OCI-LY3 (cell line): ENCODE data around the gene PHF24.
"Not testable (repeated sequence)": the region's sequence is repeated elsewhere in the genome, so short reads cannot be mapped to it uniquely, and the experiment has no call there.

Experiments
- H2AFZ ChIP-seq: fragments of 200-600, 300-600 bp; shearing (Covaris generic); 2 replicates; pipeline ENCODE4 v1.6.0; 2014; ENCODE audit warnings: antibody characterized with exemption, low read depth, low read length
- H3K27ac ChIP-seq: fragments of 200-600, 300-600 bp; sonication (generic); 2 replicates; pipeline ENCODE4 v1.5.1; 2014; ENCODE audit warnings: mild to moderate bottlenecking, low read length, moderate library complexity, mixed read lengths
- H3K27me3 ChIP-seq: fragments of 200-600, 300-600 bp; sonication (generic); 2 replicates; pipeline ENCODE4 v1.6.1; 2014; ENCODE audit warnings: low read depth, low read length, mixed read lengths
- H3K36me3 ChIP-seq: fragments of 200-600, 300-600 bp; sonication (generic); replicated peaks from 2 replicates; pipeline ENCODE3; 2014; ENCODE audit warnings: low read depth, low read length, mixed read lengths
- H3K4me1 ChIP-seq: fragments of 300-600, 200-600 bp; sonication (generic); 2 replicates; pipeline ENCODE4 v1.6.1; 2014; ENCODE audit warnings: low read length, mixed read lengths
- H3K4me2 ChIP-seq: fragments of 200-600, 300-600 bp; sonication (generic); 2 replicates; pipeline ENCODE4 v1.6.1; 2014; ENCODE audit warnings: low read length, mixed read lengths
- H3K4me3 ChIP-seq: fragments of 300-600, 200-600 bp; sonication (generic); 2 replicates; pipeline ENCODE4 v1.5.1; 2014; ENCODE audit warnings: antibody characterized with exemption, mild to moderate bottlenecking, low read length, moderate library complexity
- H3K79me2 ChIP-seq: fragments of 300-600, 200-600 bp; shearing (Covaris generic); 2 replicates; pipeline ENCODE4 v1.6.1; 2014; ENCODE audit warnings: mild to moderate bottlenecking, low read length, mixed read lengths
- H3K9ac ChIP-seq: fragments of 300-600, 200-600 bp; shearing (Covaris generic); 2 replicates; pipeline ENCODE4 v1.6.0; 2014; ENCODE audit warnings: mild to moderate bottlenecking, low read length, moderate library complexity
- H3K9me3 ChIP-seq: fragments of 200-600, 300-600 bp; shearing (Covaris generic); 2 replicates; pipeline ENCODE4 v1.6.1; 2014; ENCODE audit warnings: low read length, mixed read lengths; ENCODE audit not compliant: insufficient read depth
- H4K20me1 ChIP-seq: fragments of 200-600, 300-600 bp; sonication (generic); 2 replicates; pipeline ENCODE4 v1.6.1; 2016; ENCODE audit warnings: low read length, mixed read lengths; ENCODE audit not compliant: insufficient read depth
- EZH2phosphoT487 ChIP-seq: fragments of 200-600 bp; shearing (Covaris generic); IDR thresholded peaks from 2 replicates; pipeline ENCODE4 v1.6.1; 2018; ENCODE audit warnings: antibody characterized with exemption, mixed run types, low read depth
- TF ChIP-seq, protein P1 (sequence below): fragments of 200-600, 300-600 bp; sonication (generic); IDR thresholded peaks from 2 replicates; pipeline ENCODE4 v1.5.1; 2014; ENCODE audit warnings: antibody characterized with exemption, low read length, low read depth

Gene PHF24

DNA sequence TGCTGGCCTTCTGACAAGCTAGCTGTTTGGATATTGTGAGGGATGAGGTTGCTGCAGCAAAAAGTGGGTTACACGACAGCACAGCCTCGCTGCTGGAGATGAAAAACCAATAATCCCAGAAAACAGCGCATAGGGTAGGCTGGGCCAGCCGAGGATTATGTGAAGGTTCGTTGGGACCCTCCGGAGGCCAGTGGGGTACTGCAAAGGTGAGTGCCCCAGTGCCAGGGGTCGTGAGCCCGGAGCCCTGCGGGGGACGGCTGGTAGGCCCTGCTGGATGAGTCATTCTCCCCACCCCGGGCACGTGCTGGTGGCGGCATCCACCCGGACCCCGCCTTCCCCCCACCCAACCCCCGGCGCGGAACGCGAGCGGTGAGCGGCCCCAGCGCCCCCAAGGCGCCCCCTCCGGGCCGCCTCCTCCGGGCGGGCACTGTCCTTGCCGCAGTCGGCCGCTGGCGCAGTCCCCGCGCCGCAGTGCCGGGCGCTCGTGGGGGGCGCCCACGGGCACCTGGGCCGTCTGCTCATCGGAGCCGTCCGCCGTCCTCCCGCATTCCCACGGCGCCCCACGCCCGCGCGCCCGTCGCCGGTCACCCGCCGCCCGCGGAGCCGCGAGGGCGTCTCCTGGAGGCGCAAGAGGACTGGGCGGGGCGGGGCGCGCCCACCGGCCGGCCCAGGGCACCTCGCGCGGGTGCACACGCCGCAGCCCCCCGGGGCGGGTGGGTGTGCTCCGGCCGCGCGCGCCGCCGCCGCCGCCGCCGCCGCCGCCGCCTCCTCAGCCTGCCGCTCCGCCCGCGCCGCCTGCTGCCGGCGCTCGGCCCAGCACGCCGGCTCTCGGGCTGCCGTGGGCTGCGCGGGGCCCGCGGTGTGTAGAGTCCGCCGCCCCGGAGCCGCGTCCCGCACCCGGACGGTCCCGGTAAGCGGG is at the start of gene PHF24:
Gene PHF24 (plus strand): TSS at position 794 of the 919 bp plus-strand sequence. CDS start 13,014 bp downstream, outside the sequence.
- H3K27me3 ChIP-seq, result peaks cover 72% of the 10 kb centered on the region
- TF ChIP-seq, protein P1, sequence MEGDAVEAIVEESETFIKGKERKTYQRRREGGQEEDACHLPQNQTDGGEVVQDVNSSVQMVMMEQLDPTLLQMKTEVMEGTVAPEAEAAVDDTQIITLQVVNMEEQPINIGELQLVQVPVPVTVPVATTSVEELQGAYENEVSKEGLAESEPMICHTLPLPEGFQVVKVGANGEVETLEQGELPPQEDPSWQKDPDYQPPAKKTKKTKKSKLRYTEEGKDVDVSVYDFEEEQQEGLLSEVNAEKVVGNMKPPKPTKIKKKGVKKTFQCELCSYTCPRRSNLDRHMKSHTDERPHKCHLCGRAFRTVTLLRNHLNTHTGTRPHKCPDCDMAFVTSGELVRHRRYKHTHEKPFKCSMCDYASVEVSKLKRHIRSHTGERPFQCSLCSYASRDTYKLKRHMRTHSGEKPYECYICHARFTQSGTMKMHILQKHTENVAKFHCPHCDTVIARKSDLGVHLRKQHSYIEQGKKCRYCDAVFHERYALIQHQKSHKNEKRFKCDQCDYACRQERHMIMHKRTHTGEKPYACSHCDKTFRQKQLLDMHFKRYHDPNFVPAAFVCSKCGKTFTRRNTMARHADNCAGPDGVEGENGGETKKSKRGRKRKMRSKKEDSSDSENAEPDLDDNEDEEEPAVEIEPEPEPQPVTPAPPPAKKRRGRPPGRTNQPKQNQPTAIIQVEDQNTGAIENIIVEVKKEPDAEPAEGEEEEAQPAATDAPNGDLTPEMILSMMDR, result no peak
- no peak for TF ChIP-seq EZH2phosphoT487
- peak within 1 kb of the TSS; percentile 64 for H3K4me2 ChIP-seq
- H2AFZ ChIP-seq, result no peak within 1 kb of the TSS
- no peaks in the 10 kb centered on the region for H3K79me2 ChIP-seq
- no peaks in the 10 kb centered on the region for H4K20me1 ChIP-seq
- H3K36me3 ChIP-seq, result no peaks in the 10 kb centered on the region
- peaks cover 9% of the 10 kb centered on the region; the same call in 1 of the 2 replicates for H3K4me1 ChIP-seq
- no peak within 1 kb of the TSS for H3K9ac ChIP-seq
- peak within 1 kb of the TSS; percentile 70 for H3K4me3 ChIP-seq
- H3K9me3 ChIP-seq, result no peaks in the 10 kb centered on the region
- H3K27ac ChIP-seq, result no peak within 1 kb of the TSS

DNA sequence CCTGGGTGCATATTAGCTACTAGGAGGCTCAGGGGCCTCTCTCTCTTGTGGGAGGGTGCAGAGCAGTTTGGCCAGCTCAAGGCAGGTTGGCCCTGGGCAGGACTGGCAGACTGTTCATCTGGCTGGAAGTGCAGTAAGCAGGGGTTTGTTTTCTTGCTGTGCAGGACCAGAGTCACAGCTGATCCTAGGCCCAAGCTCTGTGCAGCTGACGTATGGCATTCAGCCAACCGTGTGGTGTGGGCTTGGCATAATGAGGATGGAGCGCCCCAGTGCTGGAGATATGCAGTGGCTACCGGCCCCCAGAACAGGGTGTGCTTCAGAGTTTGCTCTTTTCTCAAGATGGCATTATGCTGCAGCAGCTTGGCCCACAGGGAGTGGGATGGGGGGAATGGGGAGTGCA is 31.0 kb upstream of the PHF24 start:
- Histone ChIP-seq H3K36me3 (no peaks in the 10 kb centered on the region), H3K4me1 (peaks cover 4% of the 10 kb centered on the region; the same call in 1 of the 2 replicates), H2AFZ (no peak overlapping the region), H3K27me3 (peaks cover 9% of the 10 kb centered on the region; the same call in 1 of the 2 replicates), H3K4me2 (no peak overlapping the region), H3K9ac (no peak overlapping the region), H3K4me3 (no peak overlapping the region), H3K9me3 (no peaks in the 10 kb centered on the region), H3K79me2 (no peaks in the 10 kb centered on the region), H4K20me1 (no peaks in the 10 kb centered on the region), H3K27ac (no peak overlapping the region)
- TF ChIP-seq, protein P1, result no peak
- TF ChIP-seq EZH2phosphoT487, result no peak

DNA sequence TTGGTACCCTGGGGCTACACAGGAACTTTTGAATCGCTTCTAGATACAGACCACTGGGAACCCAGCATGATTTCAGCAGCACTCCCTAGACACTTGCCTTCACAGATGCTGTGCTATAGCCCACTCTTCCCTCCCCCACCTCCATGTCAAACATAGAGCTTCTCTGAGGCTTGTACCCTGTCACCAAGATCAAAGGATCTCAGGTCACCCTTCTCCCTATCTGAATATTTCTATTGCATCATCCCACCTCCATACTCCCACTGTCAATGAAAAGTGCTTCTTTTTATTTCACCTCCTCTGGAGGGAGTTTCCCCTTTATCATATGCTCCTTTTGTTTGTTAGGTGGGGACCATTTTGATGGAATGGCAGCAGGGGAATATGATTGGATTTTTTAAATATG is 29.2 kb upstream of the PHF24 start:
- TF ChIP-seq, protein P1, result no peak
- TF ChIP-seq EZH2phosphoT487, result no peak

DNA sequence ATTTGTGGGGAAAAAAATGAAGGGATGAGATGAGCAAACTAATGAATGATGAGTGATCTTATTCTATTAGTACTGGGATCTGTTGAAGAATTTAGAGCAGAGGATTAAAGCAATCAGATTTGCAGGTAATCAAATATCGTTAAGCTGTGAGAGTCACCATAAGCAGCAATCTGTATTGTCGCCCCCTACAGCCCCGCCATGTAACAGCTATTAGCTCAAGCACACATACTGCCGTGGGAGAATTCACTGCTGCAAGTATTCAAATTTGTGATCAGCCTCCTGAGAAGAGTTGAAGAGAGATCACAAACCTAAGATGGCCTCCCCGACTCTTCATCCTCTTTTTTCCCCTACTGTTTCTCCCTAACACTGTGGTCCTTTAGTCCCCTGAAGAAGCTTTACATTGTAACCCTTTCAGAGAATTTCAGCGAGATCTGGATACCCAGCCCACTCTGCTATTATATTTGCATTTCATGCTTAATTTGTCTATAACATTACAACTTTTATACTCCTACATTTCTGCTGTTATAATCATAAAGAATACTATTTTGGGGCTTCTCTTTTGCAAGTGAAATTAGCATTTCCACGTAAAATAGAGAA is 28.5 kb upstream of the PHF24 start:
- peak overlapping the region; percentile 50 for H3K4me2 ChIP-seq
- peaks cover 4% of the 10 kb centered on the region; the same call in 1 of the 2 replicates for H3K4me1 ChIP-seq
- H3K27ac ChIP-seq, result no peak overlapping the region
- no peaks in the 10 kb centered on the region for H4K20me1 ChIP-seq
- H3K27me3 ChIP-seq, result peaks cover 16% of the 10 kb centered on the region; the same call in 1 of the 2 replicates
- H3K79me2 ChIP-seq, result no peaks in the 10 kb centered on the region
- no peaks in the 10 kb centered on the region for H3K36me3 ChIP-seq
- peak overlapping the region; percentile 67; the same call in 1 of the 2 replicates for H2AFZ ChIP-seq
- no peaks in the 10 kb centered on the region for H3K9me3 ChIP-seq
- peak overlapping the region; percentile 38 for H3K4me3 ChIP-seq
- no peak for TF ChIP-seq EZH2phosphoT487
- TF ChIP-seq, protein P1, result peak; percentile 73
- no peak overlapping the region for H3K9ac ChIP-seq

More for the DNA sequence above, 29.2 kb upstream of the PHF24 start:
- no peak overlapping the region for H3K4me3 ChIP-seq
- H3K9me3 ChIP-seq, result no peaks in the 10 kb centered on the region
- no peak overlapping the region for H3K27ac ChIP-seq
- no peaks in the 10 kb centered on the region for H4K20me1 ChIP-seq
- no peaks in the 10 kb centered on the region for H3K36me3 ChIP-seq
- H3K79me2 ChIP-seq, result no peaks in the 10 kb centered on the region
- no peak overlapping the region for H3K9ac ChIP-seq
- peaks cover 4% of the 10 kb centered on the region; the same call in 1 of the 2 replicates for H3K4me1 ChIP-seq
- peaks cover 11% of the 10 kb centered on the region; the same call in 1 of the 2 replicates for H3K27me3 ChIP-seq
- H3K4me2 ChIP-seq, result no peak overlapping the region
- no peak overlapping the region for H2AFZ ChIP-seq

DNA sequence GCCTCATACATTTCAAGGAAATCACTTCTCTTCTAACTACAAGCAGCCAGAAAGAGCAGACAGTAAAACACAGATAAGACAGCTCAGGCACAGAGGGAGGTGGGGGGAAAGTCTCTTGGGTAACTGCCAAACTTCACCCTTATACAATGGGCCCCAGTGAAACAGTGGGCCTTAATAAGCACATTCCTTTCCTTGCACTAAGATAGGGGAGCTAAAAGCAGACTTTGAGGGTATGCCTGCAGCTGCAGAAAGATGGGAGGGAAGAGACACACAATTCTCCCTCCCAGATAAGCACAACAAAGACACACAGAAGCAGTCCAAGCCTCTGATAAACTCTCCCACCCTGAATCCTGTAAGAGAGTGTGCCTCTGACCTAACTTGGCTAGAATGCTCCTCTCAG is 18.1 kb upstream of the PHF24 start:
- H3K4me1 ChIP-seq, H2AFZ ChIP-seq, H3K36me3 ChIP-seq, H3K4me2 ChIP-seq, H4K20me1 ChIP-seq, H3K9me3 ChIP-seq, H3K9ac ChIP-seq, H3K27me3 ChIP-seq, H3K4me3 ChIP-seq, H3K27ac ChIP-seq, H3K79me2 ChIP-seq: not testable (repeated sequence)
